RPMI7951 (cell line): Measurements from ENCODE around the gene IL20RB. TPM values are rescaled to one million over a fixed set of nuclear protein-coding genes. Genes with fewer than 3 reads are reported as not detected.
"Not testable (repeated sequence)": the region's sequence is repeated elsewhere in the genome, so short reads cannot be mapped to it uniquely, and the experiment has no call there.

ENCODE experiments used
- DNase-seq: peaks from one replicate; pipeline ENCODE4 v3.0.0-alpha.2; 2012; ENCODE audit warnings: low read depth
- total RNA-seq: library from RNA; depleted of rRNA; stranded (reverse); fragments of >200 nt; shearing (Covaris generic); gene quantifications from 2 replicates; pipeline ENCODE4 v1.2.3, GENCODE V29; 2014

Gene IL20RB
- total RNA-seq, 1 experiment from 2014 or later: 17.2 TPM

DNA sequence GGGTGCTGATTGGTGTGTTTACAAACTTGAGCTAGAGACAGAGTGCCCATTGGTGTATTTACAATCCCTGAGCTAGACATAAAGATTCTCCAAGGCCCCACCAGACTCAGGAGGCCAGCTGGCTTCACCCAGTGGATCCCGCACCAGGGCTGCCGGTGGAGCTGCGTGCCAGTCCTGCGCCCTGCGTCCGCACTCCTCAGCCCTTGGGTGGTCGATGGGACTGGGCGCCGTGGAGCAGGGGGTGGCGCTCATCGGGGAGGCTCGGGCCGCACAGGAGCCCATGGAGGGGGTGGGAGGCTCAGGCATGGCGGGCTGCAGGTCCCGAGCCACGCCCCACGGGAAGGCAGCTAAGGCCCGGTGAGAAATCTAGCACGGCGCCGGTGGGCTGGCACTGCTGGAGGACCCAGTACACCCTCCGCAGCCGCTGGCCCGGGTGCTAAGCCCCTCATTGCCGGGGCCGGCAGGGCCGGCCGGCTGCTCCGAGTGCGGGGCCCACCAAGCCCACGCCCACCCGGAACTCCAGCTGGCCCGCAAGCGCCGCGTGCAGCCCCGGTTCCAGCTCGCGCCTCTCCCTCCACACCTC is 29.7 kb downstream of the IL20RB start:
- not testable (repeated sequence) for DNase-seq

DNA sequence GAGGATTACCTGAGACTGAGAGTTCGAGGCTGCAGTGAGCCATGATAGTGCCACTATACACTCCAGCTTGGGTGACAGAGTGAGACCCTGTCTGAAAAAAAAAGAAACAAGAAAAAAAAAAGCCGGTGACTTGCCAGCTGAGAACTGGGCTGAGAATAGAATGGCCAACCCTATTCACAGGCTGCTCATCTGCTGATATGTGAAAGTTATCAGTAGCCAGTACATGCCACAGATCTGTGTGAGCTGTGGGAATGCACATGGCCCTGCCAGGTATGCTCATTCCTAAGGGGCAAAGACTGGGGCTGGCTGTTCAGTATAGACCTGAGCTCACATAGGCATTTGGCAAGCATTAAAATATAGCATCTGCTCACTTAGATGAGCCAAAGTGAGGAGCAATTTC is 30.9 kb downstream of the IL20RB start:
- no peak for DNase-seq

GRCh38 chr3:136989781-136990524 is 32.2 kb downstream of the IL20RB start:
- DNase-seq: no peak

DNA sequence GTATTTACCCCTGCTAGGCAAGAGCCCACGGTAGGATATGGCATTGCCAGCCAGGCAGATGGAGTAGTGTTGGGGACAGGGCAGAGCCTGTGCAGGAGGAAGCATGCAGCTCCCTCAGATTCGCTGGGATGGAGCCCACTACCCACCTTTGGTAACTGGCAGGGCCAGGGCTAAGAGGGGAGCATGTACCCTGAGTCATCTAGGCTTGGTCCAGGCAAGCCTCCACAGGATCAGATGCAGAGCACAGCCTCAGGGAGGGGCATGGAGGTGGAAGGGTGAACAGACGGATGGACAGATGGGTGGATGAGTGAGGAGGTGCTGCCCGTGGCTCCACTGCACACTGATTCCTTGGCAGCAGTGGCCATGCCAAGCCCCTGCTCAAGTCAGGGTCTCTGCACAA is 33.0 kb downstream of the IL20RB start:
- DNase-seq: no peak

- DNase-seq: peak; percentile 26
Measured at GRCh38 chr3:136992115-136992514, 34.3 kb downstream of the IL20RB start.

DNA sequence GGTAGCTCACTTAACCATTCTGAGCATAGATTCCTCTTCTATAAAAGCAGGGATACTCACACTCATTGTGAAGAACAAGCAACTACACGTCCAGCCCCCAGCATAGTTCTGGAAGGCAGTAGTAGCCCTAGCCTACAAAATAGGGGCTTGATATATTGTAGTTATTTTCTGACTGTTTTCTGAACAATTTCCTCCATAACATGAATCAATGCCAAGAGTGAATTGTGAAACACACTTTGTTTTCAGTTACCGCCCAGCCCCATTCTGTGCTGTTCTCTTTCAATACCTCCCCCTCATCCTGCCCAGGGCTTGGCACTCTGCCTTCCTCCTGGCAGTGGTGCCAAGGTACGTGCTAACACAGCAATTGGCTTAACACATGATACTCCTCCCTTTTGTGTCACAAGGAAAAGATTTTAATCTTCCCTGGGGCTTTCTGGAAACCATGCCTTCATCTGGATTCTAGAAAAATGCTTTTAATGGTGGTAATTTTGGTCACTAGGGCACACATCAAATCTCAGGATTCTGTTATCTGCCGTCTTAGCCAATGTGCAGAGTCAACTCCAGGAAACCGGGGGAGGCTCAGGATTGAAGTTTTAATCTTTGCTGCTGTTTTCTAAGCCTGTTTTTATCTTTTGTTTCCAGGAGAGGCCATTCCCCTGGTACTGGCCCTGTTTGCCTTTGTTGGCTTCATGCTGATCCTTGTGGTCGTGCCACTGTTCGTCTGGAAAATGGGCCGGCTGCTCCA is 37.2 kb downstream of the IL20RB start:
- DNase-seq: peak; percentile 94

- no peak for DNase-seq
Measured at GRCh38 chr3:136995652-136996051, 37.9 kb downstream of the IL20RB start.

GRCh38 chr3:137000039-137000438 is 42.3 kb downstream of the IL20RB start:
- no peak for DNase-seq

DNA sequence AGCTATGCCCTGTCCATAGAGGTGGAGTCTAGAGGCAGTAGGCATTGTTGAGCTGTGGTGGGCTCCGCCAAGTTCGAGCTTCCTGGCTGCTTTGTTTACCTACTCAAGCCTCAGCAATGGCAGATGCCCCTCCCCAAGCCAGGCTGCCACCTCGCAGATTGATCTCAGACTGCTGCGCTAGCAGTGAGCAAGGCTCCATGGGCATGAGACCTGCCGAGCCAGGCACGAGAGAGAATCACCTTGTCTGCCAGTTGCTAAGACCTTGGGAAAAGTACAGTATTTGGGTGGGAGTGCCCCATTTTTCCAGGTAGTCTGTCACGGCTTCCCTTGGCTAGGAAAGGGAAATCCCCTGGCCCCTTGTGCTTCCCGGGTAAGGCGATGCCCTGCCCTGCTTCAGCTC is 49.6 kb downstream of the IL20RB start:
- not testable (repeated sequence) for DNase-seq

DNA sequence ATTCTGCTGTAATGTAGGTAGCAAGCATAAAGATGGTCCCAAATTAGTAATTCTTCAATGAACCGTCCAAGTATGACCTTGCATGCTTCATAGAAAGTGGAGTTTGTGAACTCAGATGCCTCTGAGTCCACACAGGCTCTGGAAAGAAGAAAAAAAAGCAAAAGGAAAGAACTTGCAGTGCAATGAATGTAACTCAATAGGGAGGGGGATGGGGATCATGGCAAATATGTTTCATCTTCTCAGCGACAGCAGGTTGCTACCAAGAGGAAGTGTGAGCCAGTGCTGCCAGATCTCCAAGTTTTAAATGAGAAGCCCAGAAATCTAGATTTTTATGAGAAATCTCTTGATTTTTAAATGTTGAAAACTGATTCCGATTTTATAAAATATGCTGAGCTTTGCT is 50.3 kb downstream of the IL20RB start:
- DNase-seq: no peak

DNA sequence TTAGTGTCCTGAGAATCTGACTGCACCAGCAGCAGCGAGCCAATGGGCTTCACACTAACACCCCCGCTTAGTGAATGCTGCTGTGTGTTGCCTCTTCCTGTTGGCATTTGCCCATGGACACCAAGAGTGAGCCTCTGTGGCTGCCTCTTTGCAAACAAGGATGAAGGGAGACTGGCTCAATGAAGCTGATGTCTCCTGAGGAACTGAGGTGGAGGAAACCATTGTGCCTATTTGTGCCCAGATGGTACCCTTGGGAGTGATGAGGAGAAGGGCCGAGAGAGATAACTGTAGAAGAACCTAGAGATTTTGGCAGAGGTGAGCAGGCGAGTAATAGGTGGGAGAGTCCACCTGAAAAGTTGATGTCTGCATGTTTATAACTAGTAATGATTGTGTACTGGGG is 51.2 kb downstream of the IL20RB start:
- DNase-seq: no peak

GRCh38 chr3:137010137-137010536 is 52.4 kb downstream of the IL20RB start:
- no peak for DNase-seq

GRCh38 chr3:137011153-137011552 is 53.4 kb downstream of the IL20RB start:
- DNase-seq: no peak

- DNase-seq: peak; percentile 83
Measured at GRCh38 chr3:137012097-137012501, 54.3 kb downstream of the IL20RB start.

DNA sequence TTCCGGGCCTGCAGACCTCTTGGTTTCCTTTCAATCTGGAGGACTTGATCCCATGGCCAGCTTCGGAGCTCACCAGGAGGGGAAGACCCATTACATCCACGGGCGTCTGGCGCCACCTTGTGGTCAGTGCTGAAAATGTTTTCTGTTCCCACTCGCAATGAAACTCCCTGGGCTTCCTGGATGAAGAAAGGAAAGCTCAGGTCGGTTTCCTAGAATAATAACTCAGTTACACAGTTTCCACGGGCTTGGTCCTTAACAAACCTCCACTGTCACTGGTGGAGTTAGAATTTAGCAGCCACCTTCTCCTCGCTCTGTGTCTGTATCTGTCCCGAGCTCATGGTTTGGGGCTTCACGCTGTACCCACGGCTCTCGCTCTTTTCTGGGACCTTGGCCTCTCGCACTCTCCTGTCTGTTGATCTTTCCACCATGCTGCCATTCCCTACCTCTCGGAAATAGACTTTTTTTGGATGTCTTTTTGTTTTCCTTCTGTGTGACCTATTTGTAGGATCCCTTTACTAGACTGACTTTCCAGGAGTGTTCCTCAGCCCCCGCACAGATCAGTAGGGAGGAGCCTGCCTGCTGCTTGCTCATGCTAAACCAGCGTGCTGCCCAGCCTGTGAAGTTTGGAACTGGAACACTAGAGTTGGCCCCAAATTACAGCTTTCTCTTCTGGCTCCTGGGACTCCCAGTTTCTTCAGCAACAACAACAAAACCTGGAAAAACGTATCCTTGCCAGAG is 56.3 kb downstream of the IL20RB start:
- DNase-seq: peak; percentile 85

DNA sequence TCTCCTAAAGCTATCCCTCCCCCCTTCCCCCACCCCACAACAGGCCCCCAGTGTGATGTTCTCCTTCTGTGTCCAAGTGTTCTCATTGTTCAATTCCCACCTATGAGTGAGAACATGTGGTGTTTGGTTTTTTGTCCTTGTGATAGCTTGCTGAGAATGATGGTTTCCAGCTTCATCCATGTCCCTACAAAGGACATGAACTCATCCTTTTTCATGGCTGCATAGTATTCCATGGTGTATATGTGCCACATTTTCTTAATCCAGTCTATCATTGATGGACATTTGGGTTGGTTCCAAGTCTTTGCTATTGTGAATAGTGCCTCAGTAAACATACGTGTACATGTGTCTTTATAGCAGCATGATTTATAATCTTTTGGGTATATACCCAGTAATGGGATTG is 59.5 kb downstream of the IL20RB start:
- DNase-seq: not testable (repeated sequence)

GRCh38 chr3:137020315-137020714 is 62.5 kb downstream of the IL20RB start:
- DNase-seq: no peak

GRCh38 chr3:137020888-137021287 is 63.1 kb downstream of the IL20RB start:
- no peak for DNase-seq

- DNase-seq: no peak
Measured at GRCh38 chr3:137024348-137024747, 66.6 kb downstream of the IL20RB start.

GRCh38 chr3:137026701-137027100 is 68.9 kb downstream of the IL20RB start:
- DNase-seq: no peak

DNA sequence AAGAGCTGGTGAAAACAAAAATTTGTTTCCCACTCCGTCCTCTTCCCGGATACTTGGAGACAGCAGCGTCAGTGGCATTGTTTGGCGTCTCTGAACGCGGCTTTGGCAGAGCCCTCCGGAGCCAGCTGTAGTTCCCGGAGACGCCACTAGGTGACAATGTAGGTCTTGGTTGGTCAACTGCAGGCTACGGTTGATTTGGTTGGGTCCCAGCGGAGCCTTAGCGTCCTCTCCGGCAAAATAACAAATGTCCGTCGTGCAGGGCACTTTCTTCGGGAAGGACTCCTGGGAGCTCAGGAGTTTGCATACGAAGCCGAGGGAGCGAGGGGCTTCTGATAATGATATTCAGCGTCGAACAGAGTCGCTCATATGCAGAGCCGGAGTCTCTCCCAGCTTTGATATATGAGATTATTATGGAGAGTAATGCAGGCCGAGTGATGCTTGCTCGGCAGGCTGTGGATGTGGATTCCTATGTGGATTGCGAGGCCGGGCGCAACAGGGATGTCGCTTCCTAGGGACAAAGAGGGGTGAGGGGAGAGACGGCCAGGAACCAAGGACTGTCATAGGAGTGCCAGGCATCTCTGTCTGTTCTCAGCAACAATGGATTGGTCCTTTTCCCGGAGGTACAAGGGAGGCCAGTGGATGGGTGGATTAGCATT is 74.8 kb downstream of the IL20RB start:
- peak; percentile 80 for DNase-seq

- DNase-seq: peak; percentile 34
Measured at GRCh38 chr3:137035631-137036030, 77.8 kb downstream of the IL20RB start.
